ENCODE data around the gene GABARAP.

- no peak for TF ChIP-seq CTCF (IDR thresholded peaks at IDR 0.05; ENCODE audit: low read depth, low read length, poor library complexity, severe bottlenecking)
- TF ChIP-seq EZH2phosphoT487 (IDR thresholded peaks at IDR 0.05; ENCODE audit: borderline replicate concordance, low read length) = no peak
Measured at GRCh38 chr17:7221278-7222092, 20.8 kb downstream of the GABARAP start.

Measured in DOHH2 (cell line).